Cardiac septum (tissue), 1 donor: ENCODE results near the gene RAB3GAP1. TPM values are rescaled to one million over a fixed set of nuclear protein-coding genes. Genes with fewer than 3 reads are reported as not detected.
"Not testable (repeated sequence)": the region's sequence is repeated elsewhere in the genome, so short reads cannot be mapped to it uniquely, and the experiment has no call there.

Source experiments
- DNase-seq: peaks from one replicate; pipeline ENCODE4 v3.0.0-alpha.2; 2020; ENCODE audit warnings: low spot score
- intact Hi-C: fragments of 100-400 bp; cut with DNase I; formaldehyde crosslinking; loops from one replicate; pipeline ENCODE4 v1.14.0; 2022
- total RNA-seq: library from RNA; stranded (reverse); fragmentation: NEBNext Ultra II Directional; extraction: Animal tissue kit (Norgen Biotek cat#: 25700); gene quantifications from one replicate; pipeline ENCODE4 v1.2.1, GENCODE V29; 2021
- donor health status: DM: no; HTN: no; CAD: no.

RAB3GAP1 gene
- total RNA-seq, 1 donor from 2014 or later = 47.8 TPM

GRCh38 chr2:135050132-135050531, 2.0 kb upstream of the RAB3GAP1 start:
- no peak for DNase-seq
- intact Hi-C loops = loop anchor here (10.0 kb wide), 2 partner anchors 135 to 485 kb away; partner anchors contain the start of genes CCNT2, R3HDM1 and ZRANB3

GRCh38 chr2:135050684-135051083, 1.4 kb upstream of the RAB3GAP1 start:
- no peak for DNase-seq
- intact Hi-C loops = loop anchor here (10.0 kb wide), 2 partner anchors 136 to 484 kb away; partner anchors contain the start of genes CCNT2, R3HDM1 and ZRANB3

- no peak for DNase-seq
- intact Hi-C loops = loop anchor here (10.0 kb wide), 2 partner anchors 138 to 482 kb away; partner anchors contain the start of genes CCNT2, R3HDM1 and ZRANB3
Measured at GRCh38 chr2:135052997-135053474, 944 bp downstream of the RAB3GAP1 start.

GRCh38 chr2:135055182-135055786, 3.2 kb downstream of the RAB3GAP1 start:
- intact Hi-C loops = loop anchor here (10.0 kb wide), 2 partner anchors 140 to 480 kb away; partner anchors contain the start of genes CCNT2, R3HDM1 and ZRANB3
- no peak for DNase-seq

GRCh38 chr2:135056790-135057189, 4.7 kb downstream of the RAB3GAP1 start:
- intact Hi-C loops = loop anchor here (10.0 kb wide), 2 partner anchors 142 to 478 kb away; partner anchors contain the start of genes CCNT2, R3HDM1 and ZRANB3
- no peak for DNase-seq

- intact Hi-C loops = loop anchor here (10.0 kb wide), 2 partner anchors 145 to 475 kb away; partner anchors contain the start of genes CCNT2, R3HDM1 and ZRANB3
- DNase-seq = no peak
Measured at GRCh38 chr2:135059577-135059976, 7.5 kb downstream of the RAB3GAP1 start.

- intact Hi-C loops = no loop called here
- DNase-seq = no peak
Measured at GRCh38 chr2:135063210-135063609, 11.1 kb downstream of the RAB3GAP1 start.

GRCh38 chr2:135064149-135064548, 12.1 kb downstream of the RAB3GAP1 start:
- intact Hi-C loops = no loop called here
- DNase-seq = no peak

- DNase-seq = no peak
- intact Hi-C loops = no loop called here
Measured at GRCh38 chr2:135066710-135067109, 14.6 kb downstream of the RAB3GAP1 start.

- intact Hi-C loops = no loop called here
- no peak for DNase-seq
Measured at GRCh38 chr2:135072125-135072997, 20.3 kb downstream of the RAB3GAP1 start.

GRCh38 chr2:135074216-135074615, 22.1 kb downstream of the RAB3GAP1 start:
- intact Hi-C loops = no loop called here
- no peak for DNase-seq

- intact Hi-C loops = no loop called here
- DNase-seq = no peak
Measured at GRCh38 chr2:135076556-135076955, 24.5 kb downstream of the RAB3GAP1 start.

- intact Hi-C loops = no loop called here
Measured at GRCh38 chr2:135078417-135078816, 26.3 kb downstream of the RAB3GAP1 start.

GRCh38 chr2:135086222-135086621, 34.1 kb downstream of the RAB3GAP1 start:
- intact Hi-C loops = no loop called here

More at GRCh38 chr2:135078417-135078816, 26.3 kb downstream of the RAB3GAP1 start:
- no peak for DNase-seq

GRCh38 chr2:135089597-135089996, 37.5 kb downstream of the RAB3GAP1 start:
- DNase-seq, intact Hi-C loops: not testable (repeated sequence)

More at GRCh38 chr2:135086222-135086621, 34.1 kb downstream of the RAB3GAP1 start:
- DNase-seq = no peak

- intact Hi-C loops = no loop called here
Measured at GRCh38 chr2:135091681-135092080, 39.6 kb downstream of the RAB3GAP1 start.

GRCh38 chr2:135093193-135093592, 41.1 kb downstream of the RAB3GAP1 start:
- intact Hi-C loops = no loop called here
- no peak for DNase-seq

More at GRCh38 chr2:135091681-135092080, 39.6 kb downstream of the RAB3GAP1 start:
- DNase-seq = no peak

- intact Hi-C loops = no loop called here
- no peak for DNase-seq
Measured at GRCh38 chr2:135093670-135094330, 41.7 kb downstream of the RAB3GAP1 start.

GRCh38 chr2:135094508-135094907, 42.4 kb downstream of the RAB3GAP1 start:
- intact Hi-C loops = no loop called here
- no peak for DNase-seq
